HG02973 (cell line): ENCODE data around the gene HTT.
"Not testable (repeated sequence)": the region's sequence is repeated elsewhere in the genome, so short reads cannot be mapped to it uniquely, and the experiment has no call there.

ENCODE experiments used
- ATAC-seq: cut with Tn5 transposase; IDR thresholded peaks from one replicate; pipeline ENCODE4 v1.9.1; 2021; ENCODE audit warnings: moderate library complexity; ENCODE audit not compliant: unreplicated experiment

HTT gene

DNA sequence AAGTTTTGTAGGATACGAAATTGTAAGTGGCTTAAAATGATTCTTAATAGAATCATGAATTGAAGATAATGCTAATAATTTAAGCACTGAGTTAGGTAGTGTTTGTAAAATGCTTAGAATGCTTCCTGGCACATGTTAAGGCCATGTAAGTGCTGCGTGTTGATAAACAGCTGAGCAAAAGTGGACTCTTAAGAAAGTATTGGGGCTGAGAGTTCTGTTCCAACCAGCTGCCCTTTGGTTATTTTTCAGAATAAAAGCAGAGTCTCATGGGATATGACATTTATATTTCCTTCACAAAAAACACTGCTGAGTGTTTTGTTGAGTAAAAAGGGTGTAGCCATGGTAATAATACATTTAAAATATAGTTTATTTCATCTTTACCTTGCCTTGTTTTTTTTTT is 42.5 kb downstream of the HTT start:
- ATAC-seq = no peak

DNA sequence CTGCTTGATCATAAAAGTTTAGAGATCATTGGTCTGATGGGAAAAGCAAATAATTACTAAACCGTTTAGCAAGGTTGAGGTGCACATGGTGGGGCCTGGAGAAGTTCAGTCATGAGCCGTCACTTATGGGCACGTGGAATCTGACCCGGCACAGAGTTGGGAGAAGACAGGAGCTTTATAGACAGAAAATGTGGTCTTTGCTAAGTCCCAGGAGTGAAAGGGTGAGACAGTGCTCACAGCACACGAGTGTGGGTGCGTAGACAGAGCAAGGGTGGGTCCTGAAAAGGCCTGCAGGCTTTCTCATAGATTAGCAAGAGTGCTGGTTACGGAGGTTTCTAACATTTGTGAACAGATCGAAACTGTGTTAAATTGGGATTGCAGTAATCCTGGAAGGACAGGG is 43.8 kb downstream of the HTT start:
- ATAC-seq = no peak

DNA sequence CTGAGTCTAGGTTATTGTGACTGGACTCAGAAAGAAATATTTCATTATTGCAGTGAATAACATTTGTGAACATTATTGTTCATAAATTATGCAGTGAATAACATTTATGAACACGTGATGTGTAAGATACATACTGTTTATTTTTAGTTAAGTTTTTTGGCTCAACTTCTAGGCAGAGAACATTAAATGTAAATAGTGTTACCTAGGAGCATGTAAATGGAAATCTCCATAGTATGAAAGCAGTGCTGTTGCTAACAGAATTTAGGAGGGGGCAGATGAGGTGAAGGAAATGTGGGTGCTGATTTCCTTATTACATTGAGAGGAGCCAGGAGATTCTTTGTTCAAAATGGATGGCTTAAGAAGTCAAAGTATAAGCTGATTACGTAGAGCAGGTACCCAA is 45.0 kb downstream of the HTT start:
- no peak for ATAC-seq

DNA sequence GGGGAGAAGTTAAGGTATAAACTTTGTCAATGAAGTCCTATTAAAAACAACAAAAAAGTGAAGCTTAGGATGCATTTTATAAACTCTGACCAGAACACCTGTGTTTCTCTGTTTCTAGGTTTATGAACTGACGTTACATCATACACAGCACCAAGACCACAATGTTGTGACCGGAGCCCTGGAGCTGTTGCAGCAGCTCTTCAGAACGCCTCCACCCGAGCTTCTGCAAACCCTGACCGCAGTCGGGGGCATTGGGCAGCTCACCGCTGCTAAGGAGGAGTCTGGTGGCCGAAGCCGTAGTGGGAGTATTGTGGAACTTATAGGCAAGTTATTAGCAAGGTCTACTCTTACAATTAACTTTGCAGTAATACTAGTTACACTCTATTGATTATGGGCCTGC is 46.6 kb downstream of the HTT start:
- ATAC-seq = no peak

DNA sequence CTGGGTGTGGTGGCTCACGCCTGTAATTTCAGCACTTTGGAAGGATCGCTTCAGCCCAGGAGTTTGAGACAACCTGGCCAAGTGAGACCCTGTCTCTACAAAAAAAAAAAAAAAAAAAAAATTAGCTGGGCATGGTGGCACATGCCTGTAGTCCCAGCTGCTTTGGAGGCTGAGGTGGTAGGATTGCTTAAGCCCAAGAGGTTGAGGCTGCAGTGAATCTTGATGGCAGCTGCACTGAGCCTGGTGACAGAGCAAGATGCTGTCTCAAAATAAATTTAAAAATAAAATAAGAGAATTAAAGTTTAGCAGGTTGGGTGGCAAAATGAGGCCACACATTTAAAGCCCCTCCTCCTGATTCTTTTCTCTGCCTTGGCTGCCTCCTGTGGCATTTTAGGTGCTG is 47.1 kb downstream of the HTT start:
- no peak for ATAC-seq

DNA sequence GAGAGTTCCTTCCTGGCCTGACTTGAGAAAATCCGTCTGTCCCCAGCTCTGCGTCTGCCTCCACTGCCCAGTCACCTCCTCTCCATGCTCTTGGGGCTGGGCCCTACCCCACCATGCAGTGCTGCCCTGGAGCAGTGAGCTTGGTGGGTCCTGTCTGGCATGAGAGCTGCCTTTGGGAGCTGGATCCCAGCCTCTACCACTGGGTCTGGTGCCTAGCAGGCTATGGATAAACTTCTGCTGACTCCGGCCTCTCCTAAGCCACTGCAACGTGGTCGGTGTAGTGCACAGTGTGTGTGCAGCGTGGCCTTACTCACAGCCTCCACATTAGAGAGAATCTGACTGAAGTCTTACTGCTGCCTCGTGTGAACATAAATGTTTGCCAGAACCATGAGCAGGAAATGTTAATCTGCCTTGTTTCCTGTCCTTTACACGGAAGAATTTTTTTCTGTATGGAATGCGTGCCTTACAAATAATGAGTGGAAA is 47.6 kb downstream of the HTT start:
- no peak for ATAC-seq

DNA sequence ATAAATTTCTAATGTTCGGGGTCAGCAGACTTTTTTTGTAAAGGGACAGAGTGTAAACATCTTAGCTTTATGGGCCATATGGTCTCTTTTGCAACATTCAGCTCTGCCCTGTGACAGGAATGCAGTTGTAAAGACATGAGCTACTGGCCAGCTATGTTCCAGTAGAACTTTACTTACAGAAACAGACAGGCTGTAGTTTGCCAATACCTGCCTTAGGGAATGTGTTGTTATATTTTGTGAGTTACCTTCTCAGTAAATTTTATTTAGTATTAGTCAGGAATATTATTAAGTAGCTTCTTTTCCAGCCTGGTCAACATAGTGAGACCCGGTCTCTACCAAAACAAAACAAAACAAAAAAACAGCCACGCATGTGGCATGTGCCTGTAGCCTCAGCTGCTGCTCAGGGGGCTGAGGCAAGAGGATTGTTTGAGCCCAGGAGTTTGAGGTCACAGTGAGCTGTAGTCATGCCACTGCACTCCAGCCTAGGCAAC is 48.7 kb downstream of the HTT start:
- no peak for ATAC-seq

DNA sequence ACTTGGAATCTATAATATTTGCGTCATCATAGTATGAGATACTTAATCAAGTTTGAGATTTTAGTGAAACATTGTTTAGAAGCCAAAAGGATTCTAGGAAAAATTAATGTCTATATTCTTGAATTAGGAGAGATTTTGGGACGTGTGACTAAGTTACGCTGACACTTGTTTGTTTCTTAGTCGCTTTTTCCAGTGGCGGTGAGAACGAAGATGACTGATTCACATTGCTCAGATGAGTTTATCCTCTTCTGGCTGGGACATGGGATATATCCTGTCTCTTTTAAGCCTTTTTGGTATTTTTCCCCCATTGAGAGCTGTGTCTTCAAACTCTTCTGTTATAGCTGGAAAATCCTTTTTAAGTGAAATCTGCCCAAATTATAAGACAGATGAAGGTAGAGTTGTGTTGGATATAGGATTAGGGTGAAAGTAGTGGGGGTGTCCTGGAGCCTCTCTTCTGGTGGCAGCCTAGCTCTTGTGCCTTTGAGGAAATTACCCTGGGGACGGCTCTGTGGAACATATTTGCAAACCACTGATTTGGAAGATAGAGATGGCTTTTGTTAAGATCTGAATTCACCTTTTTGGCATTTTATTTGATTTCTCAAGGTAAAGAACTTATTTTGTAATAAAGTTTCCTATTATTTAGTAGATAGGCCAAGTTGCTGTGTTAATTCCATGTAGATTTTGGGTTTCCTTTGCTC is 49.7 kb downstream of the HTT start:
- ATAC-seq = no peak

DNA sequence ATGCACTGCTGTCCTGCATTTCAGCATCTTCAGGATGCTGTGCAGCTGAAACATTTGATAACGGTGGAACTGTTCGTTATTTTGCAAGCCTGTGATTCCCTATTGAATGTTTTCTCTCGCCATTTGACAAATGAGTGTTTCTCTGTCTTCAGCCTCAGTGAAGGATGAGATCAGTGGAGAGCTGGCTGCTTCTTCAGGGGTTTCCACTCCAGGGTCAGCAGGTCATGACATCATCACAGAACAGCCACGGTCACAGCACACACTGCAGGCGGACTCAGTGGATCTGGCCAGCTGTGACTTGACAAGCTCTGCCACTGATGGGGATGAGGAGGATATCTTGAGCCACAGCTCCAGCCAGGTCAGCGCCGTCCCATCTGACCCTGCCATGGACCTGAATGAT is 52.6 kb downstream of the HTT start:
- ATAC-seq = no peak

DNA sequence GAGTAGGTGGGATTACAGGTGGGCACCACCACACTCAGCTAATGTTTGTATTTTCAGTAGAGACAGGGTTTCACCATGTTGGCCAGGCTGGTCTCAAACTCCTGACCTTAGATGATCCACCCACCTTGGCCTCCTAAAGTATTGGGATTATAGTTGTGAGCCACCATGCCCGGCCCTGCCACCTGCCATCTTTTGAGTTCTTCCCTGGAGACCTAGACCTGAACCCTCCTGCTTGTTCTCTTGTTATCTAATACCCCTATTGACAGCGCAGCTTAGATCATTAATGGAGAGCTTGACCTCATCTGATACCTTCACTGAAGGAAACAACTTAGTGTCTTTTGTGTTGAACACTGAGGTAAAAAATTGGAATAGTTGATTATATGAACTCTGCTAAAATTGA is 53.6 kb downstream of the HTT start:
- no peak for ATAC-seq

DNA sequence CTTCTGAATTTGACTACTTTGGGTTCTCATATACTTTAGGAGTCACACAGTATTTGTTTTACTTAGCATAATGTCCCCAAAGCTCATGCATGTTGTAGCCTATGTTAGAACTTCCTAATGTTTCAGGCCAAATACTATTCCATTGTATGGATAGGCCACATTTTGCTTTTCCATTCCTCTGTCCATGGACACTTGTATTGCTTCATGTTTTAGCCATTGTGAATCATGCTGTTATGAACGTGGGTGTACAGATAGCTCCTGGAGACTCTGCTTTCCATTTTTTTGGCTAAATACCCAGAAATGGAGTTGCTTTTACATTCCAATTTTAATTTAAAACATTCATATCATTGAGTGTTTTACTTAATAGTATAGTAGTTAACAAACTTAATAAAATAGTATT is 54.5 kb downstream of the HTT start:
- ATAC-seq = no peak

DNA sequence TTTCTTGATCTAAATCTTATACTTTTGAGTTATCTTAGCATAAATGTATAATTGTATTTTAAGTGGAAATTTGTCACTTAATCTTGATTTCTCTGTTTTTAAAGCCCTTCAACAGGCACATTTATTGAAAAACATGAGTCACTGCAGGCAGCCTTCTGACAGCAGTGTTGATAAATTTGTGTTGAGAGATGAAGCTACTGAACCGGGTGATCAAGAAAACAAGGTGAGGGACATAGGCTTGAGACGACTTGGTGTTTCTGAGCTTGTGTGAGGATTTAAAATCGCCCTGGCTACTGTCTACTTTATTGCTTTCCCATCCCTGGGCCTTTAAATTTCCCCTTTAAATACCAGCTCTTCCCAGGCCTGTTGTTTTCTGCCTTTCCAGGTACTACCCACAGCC is 55.7 kb downstream of the HTT start:
- no peak for ATAC-seq

DNA sequence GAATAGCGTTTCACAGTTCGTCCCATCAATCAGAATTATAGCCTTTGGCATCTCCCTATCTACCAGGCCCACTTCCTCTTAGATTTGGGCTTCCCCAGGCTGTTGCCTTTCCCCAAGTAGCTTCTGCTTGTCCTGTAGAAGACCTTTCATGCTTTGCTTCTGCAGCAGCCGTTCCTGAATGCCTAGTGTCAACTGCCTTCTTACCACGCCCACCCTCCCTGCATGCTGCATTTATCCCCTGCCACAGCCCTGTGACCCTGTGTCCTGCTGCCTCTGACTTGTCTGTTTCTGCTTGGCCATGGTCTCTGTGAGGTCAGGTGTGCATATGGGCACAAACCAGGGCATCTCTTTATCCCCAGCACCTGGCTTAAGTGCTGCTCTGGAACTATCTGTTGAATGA is 56.3 kb downstream of the HTT start:
- no peak for ATAC-seq

DNA sequence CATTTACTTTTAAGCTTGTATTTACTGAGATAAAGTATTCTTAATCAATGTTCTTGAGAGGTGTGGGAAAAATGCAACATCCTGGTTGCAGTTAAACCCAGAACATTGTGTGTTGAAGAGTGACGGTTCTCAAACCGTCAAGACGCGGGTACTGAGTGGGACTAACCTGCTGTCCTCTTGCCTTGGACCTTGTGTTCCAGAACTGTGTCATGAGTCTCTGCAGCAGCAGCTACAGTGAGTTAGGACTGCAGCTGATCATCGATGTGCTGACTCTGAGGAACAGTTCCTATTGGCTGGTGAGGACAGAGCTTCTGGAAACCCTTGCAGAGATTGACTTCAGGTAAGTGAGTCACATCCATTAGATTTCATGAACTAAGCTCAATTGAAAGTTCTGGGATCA is 59.7 kb downstream of the HTT start:
- ATAC-seq = no peak

DNA sequence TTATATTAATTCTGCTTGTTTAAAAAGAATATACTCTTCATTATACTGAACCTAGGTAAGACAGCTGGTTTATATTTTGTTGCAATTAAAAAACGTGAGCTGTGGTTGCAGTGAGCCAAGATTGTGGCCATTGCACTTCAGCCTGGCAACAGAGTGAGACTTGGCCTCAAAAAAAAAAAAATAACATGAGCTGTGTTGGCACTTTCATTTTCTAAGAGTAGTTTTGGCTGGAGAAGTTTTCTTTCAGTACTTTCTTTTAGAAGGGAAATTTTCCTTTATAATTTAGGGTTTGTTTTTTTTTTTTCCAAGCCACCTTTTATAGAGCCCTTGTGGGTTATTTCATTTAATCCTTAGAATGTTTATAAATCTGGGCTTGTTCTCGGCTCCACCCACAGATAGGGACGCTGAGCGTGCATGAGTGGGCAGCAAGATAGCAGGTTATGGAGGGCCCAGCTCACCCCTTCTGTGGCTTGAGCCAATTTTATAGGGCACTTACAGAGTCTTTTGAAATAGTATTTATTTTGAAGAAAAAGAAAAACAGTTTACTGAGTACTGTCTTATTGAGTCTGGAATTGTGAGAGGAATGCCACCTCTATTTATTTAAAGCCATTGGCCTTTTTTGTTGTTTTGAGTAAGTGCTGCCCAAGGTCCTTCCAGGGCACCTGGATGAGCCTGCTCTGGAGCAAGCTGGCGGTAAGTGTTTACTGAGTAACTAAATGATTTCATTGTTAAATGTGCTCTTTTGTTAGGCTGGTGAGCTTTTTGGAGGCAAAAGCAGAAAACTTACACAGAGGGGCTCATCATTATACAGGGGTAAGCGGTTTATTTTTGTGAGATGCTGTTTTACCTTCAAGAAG is 60.9 kb downstream of the HTT start:
- ATAC-seq = no peak

DNA sequence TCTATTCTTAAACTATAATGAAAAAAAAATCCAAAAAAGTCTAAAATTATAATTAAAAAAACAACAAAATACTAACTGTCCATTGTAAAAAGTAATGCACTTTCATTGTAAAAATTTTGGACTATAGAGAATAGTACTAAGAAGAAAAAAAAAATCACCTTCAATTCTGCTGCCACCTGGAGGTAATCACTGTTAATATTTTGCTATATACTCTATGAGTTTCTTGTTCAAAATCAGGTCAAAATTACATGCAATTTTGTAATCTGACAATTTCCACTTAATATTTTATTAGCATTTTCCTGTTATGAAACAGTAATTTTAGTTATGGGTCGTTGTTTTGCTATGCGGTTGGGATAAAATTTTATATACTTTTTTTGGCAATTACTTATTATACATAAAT is 62.0 kb downstream of the HTT start:
- no peak for ATAC-seq

DNA sequence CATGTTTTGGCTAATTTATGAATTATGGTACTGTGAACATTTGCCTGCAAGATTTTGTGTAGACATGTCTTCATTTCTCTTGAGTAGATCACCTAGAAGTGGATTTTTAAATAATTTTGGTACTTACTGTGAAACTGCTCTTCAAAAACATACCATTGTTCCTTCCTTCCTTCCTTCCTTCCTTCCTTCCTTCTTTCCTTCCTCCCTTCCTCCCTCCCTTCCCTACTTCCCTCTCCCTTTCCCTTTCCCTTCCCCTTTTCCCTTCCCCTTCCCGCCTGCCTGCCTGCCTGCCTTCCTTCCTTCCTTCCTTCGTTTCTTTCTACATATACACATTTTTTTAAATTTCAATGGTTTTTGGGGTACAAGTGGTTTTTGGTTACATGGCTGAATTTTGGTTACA is 63.4 kb downstream of the HTT start:
- no peak for ATAC-seq

DNA sequence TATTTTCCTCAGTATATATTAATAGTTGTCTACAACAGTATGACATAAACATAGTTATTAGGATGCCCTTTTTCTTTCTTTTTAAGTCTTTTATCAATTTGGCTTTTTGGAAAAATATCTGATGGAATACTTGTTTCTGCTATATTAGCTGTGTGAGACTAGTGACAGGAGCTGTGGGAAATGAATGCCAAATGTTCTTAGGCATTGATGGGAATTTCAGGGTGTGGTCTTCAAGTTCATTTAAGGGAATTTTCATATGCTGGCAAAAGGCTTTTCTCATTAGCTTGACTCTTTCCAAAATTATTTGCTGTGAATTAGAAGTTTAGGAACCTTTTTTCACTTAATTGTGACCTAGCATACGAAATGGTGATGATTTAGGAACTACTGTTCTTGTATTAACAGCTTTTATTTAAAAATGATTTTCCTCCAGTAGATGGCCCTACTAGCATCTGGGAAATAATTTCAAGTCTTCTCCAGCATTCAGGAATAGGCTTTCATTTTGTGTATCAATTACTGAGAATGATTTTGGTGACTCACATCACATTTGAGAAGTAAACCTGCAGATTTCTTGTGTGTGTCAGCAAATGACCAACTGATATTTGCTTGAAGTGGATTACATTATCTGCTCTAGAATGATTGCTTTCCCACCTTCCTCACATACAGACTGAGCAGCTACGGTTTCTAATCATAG is 70.9 kb downstream of the HTT start:
- ATAC-seq = no peak

DNA sequence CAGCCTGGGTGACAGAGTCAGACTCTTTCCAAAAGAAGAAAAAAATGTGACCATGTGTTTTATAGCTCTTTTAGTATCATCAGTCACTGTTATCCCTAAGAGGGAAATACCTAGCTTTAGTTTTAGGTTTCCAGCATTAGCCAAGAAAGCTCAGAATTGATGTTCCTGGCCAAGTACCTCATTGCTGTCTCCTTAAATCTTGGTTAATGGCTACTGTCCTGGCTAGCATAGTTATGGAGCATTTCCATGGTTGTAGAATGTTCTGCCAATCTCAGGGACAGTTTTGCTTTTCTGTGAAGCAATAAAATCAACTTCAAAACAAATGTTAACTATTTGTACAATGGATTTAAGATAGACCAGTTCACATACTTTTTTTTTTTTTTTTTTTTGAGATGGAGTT is 74.4 kb downstream of the HTT start:
- no peak for ATAC-seq

DNA sequence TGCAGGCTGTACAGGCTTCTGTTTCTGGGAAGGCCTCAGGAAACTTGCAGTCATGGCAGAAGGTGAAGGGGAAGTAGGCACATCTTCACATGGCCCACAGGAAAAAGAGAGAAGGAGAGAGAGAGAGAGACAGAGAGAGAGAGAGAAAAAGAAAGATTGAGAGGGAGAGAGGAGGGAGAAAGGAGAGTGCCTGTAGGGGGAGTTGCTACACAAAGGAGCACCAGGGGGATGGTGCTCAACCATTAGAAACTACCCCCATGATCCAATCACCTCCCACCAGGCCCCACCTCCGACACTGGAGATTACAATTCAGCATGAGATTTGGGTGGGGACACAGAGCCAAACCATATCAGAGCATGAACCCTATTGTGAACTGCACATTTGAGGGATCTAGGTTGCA is 76.8 kb downstream of the HTT start:
- ATAC-seq = not testable (repeated sequence)

DNA sequence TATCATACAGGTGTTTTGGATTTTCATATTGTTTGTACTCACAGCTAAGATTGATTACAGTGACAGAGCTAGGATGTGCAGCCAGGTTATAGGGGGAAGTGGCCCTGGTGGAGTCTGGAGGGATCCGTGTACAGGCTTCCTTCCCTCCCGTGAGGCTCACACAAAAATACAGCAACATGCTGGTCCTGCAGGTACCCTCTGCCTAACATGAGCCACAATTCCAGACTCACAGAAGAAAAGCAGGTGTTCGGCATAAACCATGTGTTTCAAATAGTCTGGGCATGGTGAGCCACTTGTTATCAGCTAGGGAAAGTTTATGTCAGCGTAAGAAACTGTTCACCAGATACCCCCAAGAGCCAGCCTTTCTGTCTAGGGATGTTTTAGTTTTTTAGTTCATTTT is 82.9 kb downstream of the HTT start:
- no peak for ATAC-seq

DNA sequence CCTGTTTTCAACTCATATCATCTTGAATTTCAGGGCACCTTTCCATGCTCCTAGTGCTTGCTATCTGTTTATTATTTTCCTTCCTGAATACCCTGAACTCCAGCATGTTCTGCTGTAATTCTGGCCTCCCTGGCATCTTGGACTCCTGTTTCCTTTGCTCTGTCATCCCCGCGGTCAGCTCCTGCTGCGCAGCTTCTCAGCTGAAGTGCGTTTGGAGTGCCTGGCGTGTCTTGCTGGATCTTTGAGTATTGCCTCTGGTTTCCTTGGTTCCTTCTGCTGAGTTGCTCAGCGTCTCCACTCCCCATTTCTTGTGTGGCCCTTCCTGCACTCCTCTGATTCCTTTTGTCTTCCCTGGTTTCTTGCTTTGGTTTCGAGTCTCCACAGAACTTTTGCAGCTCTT is 84.4 kb downstream of the HTT start:
- ATAC-seq = no peak
